ENCODE data around the gene RRP1B.
A peak's percentile ranks its signal among the peaks of the same experiment; 100 is the strongest.

The RRP1B gene

GRCh38 chr21:43640400-43640799 is 19.0 kb upstream of the RRP1B start:
- H3K4me3 ChIP-seq (ENCODE audit: low read depth, low read length), result no peak overlapping the region
- peak; percentile 56 for DNase-seq (ENCODE audit: low read depth)
- no peak for TF ChIP-seq CTCF (IDR thresholded peaks at IDR 0.05; ENCODE audit: control insufficient read depth, extremely low read depth, insufficient read depth)

- H3K4me3 ChIP-seq (ENCODE audit: low read depth, low read length), result no peak overlapping the region
- DNase-seq (ENCODE audit: low read depth), result no peak
- TF ChIP-seq CTCF (IDR thresholded peaks at IDR 0.05; ENCODE audit: control insufficient read depth, extremely low read depth, insufficient read depth), result no peak
Measured at GRCh38 chr21:43643193-43643592, 16.2 kb upstream of the RRP1B start.

- H3K4me3 ChIP-seq (ENCODE audit: low read depth, low read length), result no peak overlapping the region
- no peak for DNase-seq (ENCODE audit: low read depth)
- TF ChIP-seq CTCF (IDR thresholded peaks at IDR 0.05; ENCODE audit: control insufficient read depth, extremely low read depth, insufficient read depth), result no peak
Measured at GRCh38 chr21:43644071-43644470, 15.3 kb upstream of the RRP1B start.

GRCh38 chr21:43644609-43645008 is 14.8 kb upstream of the RRP1B start:
- TF ChIP-seq CTCF (IDR thresholded peaks at IDR 0.05; ENCODE audit: control insufficient read depth, extremely low read depth, insufficient read depth), result no peak
- H3K4me3 ChIP-seq (ENCODE audit: low read depth, low read length), result no peak overlapping the region
- no peak for DNase-seq (ENCODE audit: low read depth)

GRCh38 chr21:43645136-43645891 is 14.0 kb upstream of the RRP1B start:
- no peak overlapping the region for H3K4me3 ChIP-seq (ENCODE audit: low read depth, low read length)
- TF ChIP-seq CTCF (IDR thresholded peaks at IDR 0.05; ENCODE audit: control insufficient read depth, extremely low read depth, insufficient read depth), result peak; percentile 46
- DNase-seq (ENCODE audit: low read depth), result no peak

- no peak for TF ChIP-seq CTCF (IDR thresholded peaks at IDR 0.05; ENCODE audit: control insufficient read depth, extremely low read depth, insufficient read depth)
- H3K4me3 ChIP-seq (ENCODE audit: low read depth, low read length), result no peak overlapping the region
- DNase-seq (ENCODE audit: low read depth), result no peak
Measured at GRCh38 chr21:43645976-43646375, 13.4 kb upstream of the RRP1B start.
